NT2/D1 (cell line): ENCODE data around the gene HDAC7.

Source experiments
- SUZ12 ChIP-seq: IDR thresholded peaks from 2 replicates; pipeline ENCODE4 v1.6.1; 2011; ENCODE audit not compliant: insufficient read length, insufficient read depth; ENCODE audit errors: extremely low read depth
- YY1 ChIP-seq: IDR thresholded peaks from 2 replicates; pipeline ENCODE4 v1.6.1; 2011; ENCODE audit not compliant: insufficient read length, insufficient read depth
- ZNF274 ChIP-seq: IDR thresholded peaks from 2 replicates; pipeline ENCODE4 v1.6.1; 2011; ENCODE audit warnings: mild to moderate bottlenecking, low read depth, low read length

DNA sequence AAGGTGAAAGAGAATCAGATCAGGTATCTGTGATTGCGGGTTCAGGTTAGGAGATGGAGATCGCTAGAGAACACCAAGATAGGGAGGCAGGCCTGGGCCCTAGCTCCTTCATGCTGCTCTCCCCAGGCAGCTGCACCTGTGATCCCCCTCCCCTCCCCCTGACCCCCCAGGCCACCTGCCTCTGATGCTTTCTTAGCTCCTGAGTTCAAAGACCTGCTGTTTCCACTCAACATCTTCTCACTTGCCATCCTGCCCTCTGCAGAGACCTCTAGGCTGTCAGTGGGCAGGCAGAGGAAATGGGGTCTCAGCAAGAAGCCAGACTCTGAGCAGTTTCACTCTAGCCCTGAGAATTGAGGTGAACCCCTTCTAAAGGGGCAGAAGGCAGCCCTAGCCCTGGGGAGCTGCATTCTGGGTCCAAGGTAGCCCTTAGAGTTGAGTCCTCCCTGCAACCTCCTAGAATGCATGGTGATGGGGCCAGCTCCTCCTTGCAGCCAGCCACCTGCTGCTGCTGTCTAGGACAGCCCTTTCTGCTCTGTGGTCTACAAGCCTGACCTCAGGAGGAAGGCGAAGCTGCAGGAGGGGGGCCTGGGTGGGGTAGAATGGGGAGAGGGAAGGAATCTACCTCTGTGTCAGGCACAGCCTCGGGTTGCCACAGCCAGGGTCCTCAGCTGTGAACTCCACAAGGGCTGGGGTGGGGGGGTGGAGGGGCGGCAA is 53.0 kb downstream of the HDAC7 start:
- TF ChIP-seq YY1 (no peak), ZNF274 (no peak), SUZ12 (no peak)
